BE2C (cell line): ENCODE data around the gene ANO1.

ENCODE experiments used
- DNase-seq: peaks from one replicate; pipeline ENCODE4 v3.0.0-alpha.2; 2020
- H3K27me3 ChIP-seq: fragments of 250-450 bp; sonication (Bioruptor Pico); 2 replicates; pipeline ENCODE4 v1.5.1; 2020; ENCODE audit warnings: mild to moderate bottlenecking
- H3K36me3 ChIP-seq: fragments of 250-450 bp; sonication (Bioruptor Pico); 2 replicates; pipeline ENCODE4 v1.5.1; 2020; ENCODE audit warnings: mild to moderate bottlenecking
- H3K4me1 ChIP-seq: fragments of 250-450 bp; sonication (Bioruptor Pico); 2 replicates; pipeline ENCODE4 v1.5.1; 2020
- H3K4me3 ChIP-seq: 2 replicates; pipeline ENCODE4 v1.5.1; 2011; ENCODE audit warnings: low read depth, low read length
- H3K9me3 ChIP-seq: fragments of 250-450 bp; sonication (Bioruptor Pico); 2 replicates; pipeline ENCODE4 v1.5.1; 2020
- TF ChIP-seq, protein P1 (sequence below): IDR thresholded peaks from 2 replicates; pipeline ENCODE4 v1.5.1; 2012; ENCODE audit warnings: mild to moderate bottlenecking, low read depth, low read length

ANO1 gene

DNA sequence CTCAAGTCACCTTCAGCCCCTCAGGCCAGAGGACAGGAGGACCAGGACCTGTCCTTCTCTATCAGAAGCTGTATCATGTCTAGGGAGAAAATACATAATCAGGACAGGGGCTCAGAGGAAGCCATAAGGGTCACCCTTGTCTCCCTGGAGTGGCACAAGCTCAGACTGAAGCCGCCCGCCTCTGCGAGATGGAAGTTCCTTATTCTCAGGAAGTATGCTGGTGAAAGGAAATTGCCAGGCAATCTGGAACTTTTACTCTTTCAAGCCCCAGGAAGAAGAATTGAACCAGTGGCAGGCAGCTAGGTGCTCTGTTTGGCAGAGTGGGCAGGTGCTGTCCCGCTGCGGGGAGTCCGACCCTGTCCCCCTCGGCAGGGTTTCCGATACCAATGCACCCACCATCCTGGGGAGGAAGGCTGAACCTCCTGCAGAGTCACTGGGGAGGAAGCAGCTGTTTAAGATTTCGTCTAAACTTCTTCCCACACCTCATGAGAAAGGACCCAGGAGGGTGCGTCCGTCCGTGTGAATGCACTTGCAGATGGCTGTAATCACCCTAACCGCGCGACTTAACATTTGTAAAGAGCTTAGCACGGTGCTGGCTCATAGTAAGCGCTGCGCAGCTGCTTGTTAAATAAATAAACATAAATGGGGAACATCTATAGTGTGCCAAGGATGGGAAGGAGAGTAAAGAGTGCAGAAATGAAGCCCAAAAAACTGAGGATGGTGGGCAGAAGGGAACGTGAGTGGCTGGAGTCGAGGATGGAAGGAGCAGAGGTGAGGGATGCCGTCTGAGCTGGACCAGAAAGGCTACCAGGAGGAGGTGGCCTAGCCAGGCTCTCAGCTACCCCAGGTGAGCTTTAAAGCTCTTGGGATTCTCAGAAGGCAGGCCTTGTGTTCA is 5.0 kb upstream of the ANO1 start:
- TF ChIP-seq, protein P1, sequence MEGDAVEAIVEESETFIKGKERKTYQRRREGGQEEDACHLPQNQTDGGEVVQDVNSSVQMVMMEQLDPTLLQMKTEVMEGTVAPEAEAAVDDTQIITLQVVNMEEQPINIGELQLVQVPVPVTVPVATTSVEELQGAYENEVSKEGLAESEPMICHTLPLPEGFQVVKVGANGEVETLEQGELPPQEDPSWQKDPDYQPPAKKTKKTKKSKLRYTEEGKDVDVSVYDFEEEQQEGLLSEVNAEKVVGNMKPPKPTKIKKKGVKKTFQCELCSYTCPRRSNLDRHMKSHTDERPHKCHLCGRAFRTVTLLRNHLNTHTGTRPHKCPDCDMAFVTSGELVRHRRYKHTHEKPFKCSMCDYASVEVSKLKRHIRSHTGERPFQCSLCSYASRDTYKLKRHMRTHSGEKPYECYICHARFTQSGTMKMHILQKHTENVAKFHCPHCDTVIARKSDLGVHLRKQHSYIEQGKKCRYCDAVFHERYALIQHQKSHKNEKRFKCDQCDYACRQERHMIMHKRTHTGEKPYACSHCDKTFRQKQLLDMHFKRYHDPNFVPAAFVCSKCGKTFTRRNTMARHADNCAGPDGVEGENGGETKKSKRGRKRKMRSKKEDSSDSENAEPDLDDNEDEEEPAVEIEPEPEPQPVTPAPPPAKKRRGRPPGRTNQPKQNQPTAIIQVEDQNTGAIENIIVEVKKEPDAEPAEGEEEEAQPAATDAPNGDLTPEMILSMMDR: no peak

DNA sequence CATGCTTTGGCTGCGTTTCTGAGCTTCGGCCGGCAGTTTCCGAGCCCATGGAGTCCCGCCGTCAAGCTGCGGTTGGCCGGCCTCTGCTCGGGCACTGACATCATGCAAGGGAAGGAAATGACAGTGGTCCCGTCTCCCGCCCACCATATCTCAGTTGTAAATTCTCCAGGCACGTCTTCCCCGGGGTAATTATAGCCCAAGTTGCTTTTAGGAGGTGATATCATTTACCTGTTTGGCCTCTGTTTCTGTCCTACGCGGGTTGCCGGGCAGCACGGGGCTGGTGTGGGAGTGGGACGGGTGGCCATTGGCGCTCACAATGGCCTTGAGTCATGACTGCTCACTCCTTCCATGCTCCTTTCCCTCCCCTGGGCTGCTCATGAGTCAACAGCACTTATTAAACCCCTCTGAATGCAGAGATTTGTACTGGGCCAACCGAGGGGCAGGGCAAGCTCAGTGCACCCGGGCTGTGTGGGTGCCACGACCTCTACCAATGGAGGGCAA is 4.2 kb upstream of the ANO1 start:
- Histone ChIP-seq H3K36me3 (no peaks in the 10 kb centered on the region), H3K4me3 (no peak overlapping the region), H3K27me3 (peaks cover 33% of the 10 kb centered on the region), H3K4me1 (no peaks in the 10 kb centered on the region), H3K9me3 (no peaks in the 10 kb centered on the region)
- TF ChIP-seq, protein P1: no peak
- no peak for DNase-seq

More for the DNA sequence above, 5.0 kb upstream of the ANO1 start:
- Histone ChIP-seq H3K27me3 (peaks cover 29% of the 10 kb centered on the region), H3K36me3 (no peaks in the 10 kb centered on the region), H3K4me3 (no peak overlapping the region), H3K4me1 (no peaks in the 10 kb centered on the region), H3K9me3 (no peaks in the 10 kb centered on the region)
- no peak for DNase-seq

DNA sequence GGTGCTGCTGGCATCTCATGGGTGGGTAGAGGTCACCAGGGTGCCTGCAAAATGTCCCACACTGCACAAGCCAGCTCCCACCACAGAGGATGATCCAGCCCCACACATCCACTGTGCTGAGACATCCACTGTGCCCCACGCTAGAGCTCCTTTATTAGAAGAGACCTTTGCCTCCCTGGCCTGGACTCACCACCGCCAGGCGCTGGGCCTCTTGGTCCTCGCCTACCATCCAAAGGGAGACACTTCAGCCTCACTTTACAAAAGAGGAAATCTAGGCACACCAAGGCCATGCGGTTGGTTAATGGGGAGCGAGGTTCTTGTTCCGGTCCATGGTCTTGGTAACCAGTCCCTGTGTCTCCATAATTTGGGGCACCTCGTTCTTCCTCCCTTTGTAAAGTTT is 3.4 kb upstream of the ANO1 start:
- DNase-seq: no peak
- H3K9me3 ChIP-seq: no peaks in the 10 kb centered on the region
- no peaks in the 10 kb centered on the region for H3K4me1 ChIP-seq
- peaks cover 41% of the 10 kb centered on the region for H3K27me3 ChIP-seq
- no peak overlapping the region for H3K4me3 ChIP-seq
- H3K36me3 ChIP-seq: no peaks in the 10 kb centered on the region
- TF ChIP-seq, protein P1: no peak

DNA sequence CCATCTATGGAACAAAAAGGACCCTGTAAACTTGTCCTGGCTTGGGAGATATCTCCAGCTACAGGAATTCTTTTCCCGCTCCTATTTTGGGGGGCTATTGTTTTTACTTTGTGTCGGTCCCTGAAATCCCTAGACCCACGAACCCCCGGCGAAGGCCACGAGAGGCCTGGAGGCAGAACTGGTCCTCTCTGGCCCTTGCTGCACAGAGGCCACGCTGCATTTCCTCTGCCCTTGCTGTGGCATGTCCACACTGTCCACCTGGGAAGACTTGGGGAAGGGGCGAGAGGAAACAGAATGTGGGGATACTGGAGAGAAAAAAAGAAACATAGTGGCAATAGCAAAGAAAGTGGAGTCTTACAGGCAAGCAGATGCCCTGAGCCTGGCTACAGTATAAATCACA is 2.3 kb upstream of the ANO1 start:
- Histone ChIP-seq H3K27me3 (peaks cover 46% of the 10 kb centered on the region), H3K4me3 (no peak overlapping the region), H3K36me3 (no peaks in the 10 kb centered on the region), H3K9me3 (no peaks in the 10 kb centered on the region), H3K4me1 (no peaks in the 10 kb centered on the region)
- DNase-seq: no peak
- TF ChIP-seq, protein P1: no peak

DNA sequence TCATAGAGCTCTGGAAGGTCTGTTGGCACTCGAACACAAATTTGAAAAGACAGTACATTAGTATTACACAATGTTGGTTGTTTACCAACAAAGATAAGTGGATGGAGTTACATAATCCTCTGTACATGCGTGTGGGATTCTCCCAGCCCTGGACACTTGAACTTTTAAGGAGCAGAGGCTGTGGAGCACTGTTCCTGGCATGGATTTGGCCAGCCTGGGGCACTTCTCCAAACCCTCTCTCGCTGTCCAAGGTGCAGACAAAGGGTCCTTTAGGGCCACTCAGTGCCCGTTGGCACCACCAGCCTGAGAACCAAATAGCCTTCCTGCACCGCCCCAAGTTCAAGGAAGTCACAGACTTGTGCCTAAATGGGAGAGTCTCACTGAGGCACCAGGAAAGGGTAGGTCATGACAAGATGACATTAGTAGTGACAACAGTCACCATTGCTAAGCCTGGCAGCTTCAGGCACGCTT is 1.6 kb upstream of the ANO1 start:
- DNase-seq: no peak
- no peak overlapping the region for H3K4me3 ChIP-seq
- no peaks in the 10 kb centered on the region for H3K36me3 ChIP-seq
- TF ChIP-seq, protein P1: no peak
- no peaks in the 10 kb centered on the region for H3K4me1 ChIP-seq
- H3K27me3 ChIP-seq: peaks cover 46% of the 10 kb centered on the region
- no peaks in the 10 kb centered on the region for H3K9me3 ChIP-seq
